Transverse colon (tissue), 4 donors: ENCODE results near the gene ANGPTL2. TPM values are rescaled to one million over a fixed set of nuclear protein-coding genes. Genes with fewer than 3 reads are reported as not detected.

Source experiments
- DNase-seq: peaks from one replicate; pipeline ENCODE4 v3.0.0-alpha.2; 2019
- H3K27ac ChIP-seq, 4 donors: fragments of 200-600 bp; sonication (generic); 2 replicates each; pipeline ENCODE4 v1.5.1; 2016 to 2018; ENCODE audit warnings: inconsistent platforms in 4 of 4
- H3K27me3 ChIP-seq: fragments of 200-600 bp; sonication (generic); 2 replicates; pipeline ENCODE4 v1.5.1; 2017; ENCODE audit warnings: inconsistent platforms
- H3K36me3 ChIP-seq, 4 donors: fragments of 200-600 bp; sonication (generic); 2 replicates each; pipeline ENCODE4 v1.5.1; 2017 to 2019; ENCODE audit warnings: inconsistent platforms in 4 of 4
- H3K4me1 ChIP-seq, 4 donors: fragments of 200-600 bp; sonication (generic); 2 replicates each; pipeline ENCODE4 v1.5.1; 2017 to 2020; ENCODE audit warnings: inconsistent platforms in 4 of 4
- H3K4me3 ChIP-seq, 4 donors: fragments of 200-600 bp; sonication (generic); 1 replicate in 1 of 4; 2 replicates in 3 of 4; pipeline versions ENCODE4 v1.5.1 to v1.6.1; 2017 to 2019; ENCODE audit warnings: inconsistent platforms in 4 of 4
- H3K9me3 ChIP-seq, 2 donors: fragments of 200-600 bp; sonication (generic); 2 replicates each; pipeline ENCODE4 v1.5.1; 2017 to 2019; ENCODE audit warnings: inconsistent platforms in 2 of 2
- CTCF ChIP-seq, 5 experiments: fragments of 200-600 bp in 3 of 5; fragments of 450-650 bp in 2 of 5; sonication (generic) in 3 of 5; IDR thresholded peaks; 1 replicate in 2 of 5; 2 replicates in 3 of 5; pipeline ENCODE4 v1.5.1; 2016 to 2017; ENCODE audit warnings: antibody characterized with exemption in 5 of 5, inconsistent platforms in 3 of 5, mild to moderate bottlenecking in 2 of 5, moderate library complexity in 1 of 5
- EP300 ChIP-seq: sonication (generic); formaldehyde crosslinking; IDR thresholded peaks from one replicate; pipeline ENCODE4 v1.6.1; 2017; ENCODE audit warnings: antibody characterized with exemption, low read depth
- POLR2A ChIP-seq: fragments of 450-650 bp; IDR thresholded peaks from one replicate; pipeline ENCODE4 v1.6.1; 2016; ENCODE audit warnings: antibody characterized with exemption, mild to moderate bottlenecking, moderate library complexity
- POLR2AphosphoS5 ChIP-seq, 3 donors: sonication (generic); formaldehyde crosslinking; IDR thresholded peaks; one replicate each; pipeline ENCODE4 v1.6.1; 2016; ENCODE audit warnings: antibody characterized with exemption in 3 of 3
- WGBS, 2 donors: methylation state at CpG; one replicate each; pipeline ENCODE4 v1.1.5; 2018; ENCODE audit warnings: low coverage in 1 of 2; 5-methylcytosine and 5-hydroxymethylcytosine counted together
- in situ Hi-C, 4 donors: fragments of 200-750 bp; cut with MboI; loops; one replicate each; pipeline versions ENCODE4 v1.15.0 to v1.15.1; 2017; ENCODE audit warnings: low sequenced_read_pairs in 3 of 4, low pct_ligation_motif_present in 1 of 4, low pct_unique_long_range_greater_than_20kb in 1 of 4
- intact Hi-C: fragments of 100-400 bp; cut with DNase I; formaldehyde crosslinking; loops from one replicate; pipeline ENCODE4 v1.15.1; 2023; ENCODE audit warnings: low total_unique reads
- total RNA-seq, 4 donors: library from RNA; depleted of rRNA; stranded (reverse); fragments of >200 nt; gene quantifications; one replicate each; pipeline ENCODE4 v1.1.0, GENCODE V29; 2016

The ANGPTL2 gene
- total RNA-seq, 4 donors from 2014 or later = 11.0 to 30.8 (median 13.1) TPM

- intact Hi-C loops = no loop called here
- in situ Hi-C loops = no loop called here
- H3K4me1 ChIP-seq = peaks cover 0 to 2% (median 0%) of the 10 kb centered on the region in 4 donors
- H3K27me3 ChIP-seq = no peaks in the 10 kb centered on the region
- H3K36me3 ChIP-seq = no peaks in the 10 kb centered on the region
- 95 to 97% methylated on average over 6 to 27 of the region's 27 CpGs for WGBS, 2 donors
- DNase-seq = no peak
- no peak overlapping the region for H3K4me3 ChIP-seq
- H3K9me3 ChIP-seq = no peaks in the 10 kb centered on the region
- H3K27ac ChIP-seq = peak overlapping the region in 2 of 4 donors; percentile 53 to 62
- TF ChIP-seq POLR2AphosphoS5 (IDR thresholded peaks at IDR 0.05) (no peak), CTCF (IDR thresholded peaks at IDR 0.05) (no peak), POLR2A (no peak)
Observed at GRCh38 chr9:127088724-127089615, 33.5 kb downstream of the ANGPTL2 start.

- H3K36me3 ChIP-seq = no peaks in the 10 kb centered on the region
Observed at GRCh38 chr9:127087836-127088235, 34.6 kb downstream of the ANGPTL2 start.

DNA sequence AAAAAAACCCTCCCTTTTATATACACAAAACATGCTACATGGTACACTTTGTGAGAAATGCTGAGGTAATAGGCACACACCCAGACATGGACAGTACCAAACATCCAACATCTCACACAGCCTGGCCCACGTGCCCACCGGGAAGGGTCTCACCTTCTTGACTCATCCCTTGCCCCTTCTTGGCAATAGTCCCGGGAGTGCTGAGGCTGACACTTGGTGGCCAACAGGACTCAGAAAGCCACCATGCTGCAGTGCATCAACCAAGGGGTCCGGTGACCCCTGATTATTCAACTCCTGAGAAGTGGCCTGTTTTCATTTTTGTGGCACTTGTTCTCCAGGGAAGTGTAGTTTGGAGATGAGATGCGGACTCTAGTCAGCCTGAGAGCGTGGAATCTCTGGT lies 35.0 kb downstream of the ANGPTL2 start:
- in situ Hi-C loops = no loop called here
- Histone ChIP-seq H3K4me3 (no peak overlapping the region), H3K36me3 (no peaks in the 10 kb centered on the region), H3K9me3 (no peaks in the 10 kb centered on the region), H3K4me1 (peaks cover 0 to 2% (median 0%) of the 10 kb centered on the region in 4 donors), H3K27me3 (no peaks in the 10 kb centered on the region), H3K27ac (no peak overlapping the region)
- no peak for DNase-seq
- WGBS, 2 donors = 83 to 85% methylated on average over 2 to 6 of the region's 6 CpGs
- TF ChIP-seq CTCF (IDR thresholded peaks at IDR 0.05) = no peak
- TF ChIP-seq EP300 = no peak
- no peak for TF ChIP-seq POLR2AphosphoS5 (IDR thresholded peaks at IDR 0.05)
- TF ChIP-seq POLR2A = no peak
- intact Hi-C loops = no loop called here

More at GRCh38 chr9:127087836-127088235, 34.6 kb downstream of the ANGPTL2 start:
- intact Hi-C loops (no loop called here), in situ Hi-C loops (no loop called here)
- Histone ChIP-seq H3K9me3 (no peaks in the 10 kb centered on the region), H3K27me3 (no peaks in the 10 kb centered on the region), H3K27ac (no peak overlapping the region), H3K4me1 (peaks cover 0 to 2% (median 0%) of the 10 kb centered on the region in 4 donors), H3K4me3 (no peak overlapping the region)
- WGBS, 2 donors = 94 to 100% methylated on average over 2 to 8 of the region's 8 CpGs
- TF ChIP-seq EP300 (no peak), CTCF (IDR thresholded peaks at IDR 0.05) (no peak), POLR2A (no peak), POLR2AphosphoS5 (IDR thresholded peaks at IDR 0.05) (no peak)
- DNase-seq = no peak

- TF ChIP-seq POLR2AphosphoS5 (IDR thresholded peaks at IDR 0.05) (no peak), EP300 (no peak), CTCF (IDR thresholded peaks at IDR 0.05) (no peak), POLR2A (no peak)
- Histone ChIP-seq H3K4me3 (no peak overlapping the region), H3K4me1 (peaks cover 0 to 2% (median 0%) of the 10 kb centered on the region in 4 donors), H3K27ac (no peak overlapping the region), H3K27me3 (no peaks in the 10 kb centered on the region), H3K36me3 (no peaks in the 10 kb centered on the region), H3K9me3 (no peaks in the 10 kb centered on the region)
- in situ Hi-C loops = no loop called here
- no peak for DNase-seq
- intact Hi-C loops = no loop called here
- WGBS, 2 donors = 90 to 95% methylated on average over 3 to 4 of the region's 4 CpGs
Observed at GRCh38 chr9:127086771-127087170, 35.7 kb downstream of the ANGPTL2 start.
